GM18909 (cell line): ENCODE results near the gene VANGL2.

ENCODE experiments used
- ATAC-seq: cut with Tn5 transposase; IDR thresholded peaks from one replicate; pipeline ENCODE4 v1.9.1; 2021; ENCODE audit warnings: mild to moderate bottlenecking; ENCODE audit not compliant: unreplicated experiment, poor library complexity

Gene VANGL2

GRCh38 chr1:160453443-160453842 lies 53.1 kb downstream of the VANGL2 start:
- no peak for ATAC-seq

- ATAC-seq, result no peak
Observed at GRCh38 chr1:160454371-160455152, 54.2 kb downstream of the VANGL2 start.

- no peak for ATAC-seq
Observed at GRCh38 chr1:160455153-160455517, 54.8 kb downstream of the VANGL2 start.

GRCh38 chr1:160459056-160459455 lies 58.7 kb downstream of the VANGL2 start:
- ATAC-seq, result no peak

DNA sequence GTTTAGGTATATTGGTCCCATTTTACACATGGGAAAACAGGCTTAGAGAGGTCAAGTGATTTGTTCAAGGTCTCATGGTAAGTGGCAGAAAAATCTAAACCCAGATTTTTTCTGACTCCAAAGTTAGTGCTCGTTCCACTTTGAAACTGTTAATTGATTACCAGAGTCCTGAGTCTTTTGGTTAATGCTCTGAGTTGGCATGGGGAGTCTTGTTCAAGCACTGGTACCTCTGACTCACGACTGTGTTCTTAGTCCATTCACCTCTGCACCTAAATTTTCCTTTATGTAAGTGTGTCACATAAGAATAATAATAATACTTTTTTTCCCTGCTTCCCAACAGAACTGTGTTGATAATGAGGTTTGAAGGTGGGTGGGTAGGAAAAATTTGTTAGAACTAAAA lies 59.3 kb downstream of the VANGL2 start:
- ATAC-seq, result no peak

DNA sequence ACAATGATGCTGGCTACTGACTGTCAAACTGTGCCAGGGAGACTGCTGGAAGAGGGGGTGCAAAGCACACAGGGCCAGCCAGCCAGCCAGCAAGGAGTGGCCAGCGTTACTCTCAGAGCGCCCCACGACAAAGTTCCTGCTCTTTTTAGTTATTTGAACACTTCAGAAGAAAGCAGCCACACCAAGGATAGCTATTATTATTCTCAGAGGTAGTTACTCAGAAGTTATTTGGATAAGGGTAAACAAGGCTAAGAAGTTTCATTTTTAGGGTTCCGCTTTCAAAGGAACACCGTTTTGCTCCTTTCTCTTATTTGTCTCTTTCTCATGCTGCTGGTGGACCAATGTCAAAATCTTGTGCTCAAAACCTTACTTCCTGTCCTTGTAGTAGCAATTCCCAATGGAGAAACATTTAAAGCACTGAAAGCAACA lies 59.9 kb downstream of the VANGL2 start:
- ATAC-seq, result peak; percentile 50

GRCh38 chr1:160460683-160461287 lies 60.4 kb downstream of the VANGL2 start:
- ATAC-seq, result no peak

GRCh38 chr1:160465123-160465522 lies 64.8 kb downstream of the VANGL2 start:
- no peak for ATAC-seq

GRCh38 chr1:160466961-160467360 lies 66.6 kb downstream of the VANGL2 start:
- ATAC-seq, result no peak

- ATAC-seq, result no peak
Observed at GRCh38 chr1:160467576-160467975, 67.2 kb downstream of the VANGL2 start.

DNA sequence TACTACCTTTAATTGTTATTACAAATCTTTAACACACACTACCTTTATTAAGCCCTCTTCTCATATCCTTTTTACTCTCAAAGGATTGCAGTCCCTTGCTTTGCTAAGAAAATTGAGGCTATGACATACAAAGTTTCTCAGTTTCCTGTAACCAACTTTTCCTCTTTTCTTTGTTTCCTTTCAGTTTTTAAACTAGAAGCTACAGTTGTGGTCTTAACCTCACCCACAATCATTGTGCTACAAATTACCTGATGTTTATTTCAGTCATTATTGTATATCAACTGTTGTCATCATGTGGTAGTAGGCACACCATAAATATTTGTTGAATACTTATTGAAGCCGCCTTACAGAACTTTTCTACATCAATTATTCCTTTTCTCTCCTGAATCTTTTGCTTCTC lies 70.9 kb downstream of the VANGL2 start:
- no peak for ATAC-seq

DNA sequence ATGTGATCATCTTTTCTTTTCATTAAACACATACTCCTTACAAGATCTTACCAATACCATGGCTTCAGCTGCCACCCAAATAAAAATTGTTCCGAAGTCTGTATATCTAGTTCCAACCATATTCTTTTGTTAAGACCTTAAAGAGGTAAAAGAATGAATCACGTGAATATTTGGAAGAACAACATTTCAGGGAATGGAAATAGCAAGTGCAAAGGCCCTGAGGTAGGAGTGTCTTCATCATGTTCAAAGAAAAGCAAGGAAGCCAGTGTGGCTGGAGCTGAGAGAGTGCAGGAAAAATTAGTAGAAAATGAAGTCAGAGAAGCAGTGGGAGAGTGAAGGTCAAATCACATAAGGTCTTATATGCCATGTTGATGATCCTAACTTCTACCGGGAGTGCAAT lies 71.7 kb downstream of the VANGL2 start:
- no peak for ATAC-seq

- ATAC-seq, result peak; percentile 59
Observed at GRCh38 chr1:160474392-160475242, 74.3 kb downstream of the VANGL2 start.
